Measurements from ENCODE around the gene C1orf74. TPM values are rescaled to one million over a fixed set of nuclear protein-coding genes. Genes with fewer than 3 reads are reported as not detected.

Gene C1orf74
- total and polyA plus RNA-seq, 4 donors = 0.82 to 1.8 (median 1.1) TPM

DNA sequence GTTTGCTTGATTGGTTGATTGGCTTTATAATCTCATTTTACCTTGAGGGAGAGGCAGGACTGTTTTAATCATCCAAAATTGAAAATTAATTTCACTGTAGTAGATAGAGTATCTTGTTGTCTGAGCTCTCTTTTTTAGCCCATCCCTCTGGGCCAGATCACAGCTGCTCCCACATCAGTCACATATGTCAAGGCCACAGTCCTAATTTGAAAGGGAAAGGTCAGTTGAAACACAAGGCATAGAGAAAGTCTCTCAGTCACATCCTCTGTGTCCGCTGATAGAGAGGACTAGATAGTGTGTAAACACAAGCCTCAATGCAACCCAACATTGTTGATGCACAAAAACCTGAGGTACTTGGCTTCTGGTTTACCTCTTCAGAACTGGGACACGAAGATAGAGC lies 6.8 kb downstream of the C1orf74 start:
- H3K27me3 ChIP-seq (ENCODE audit: control insufficient read depth in 4 of 4, insufficient read depth in 4 of 4, low read length in 3 of 4) = no peaks in the 10 kb centered on the region
- H3K9me3 ChIP-seq (ENCODE audit: control insufficient read depth in 4 of 4, low read length in 3 of 4) = no peaks in the 10 kb centered on the region
- 95% methylated on average over 2 of the region's 2 CpGs for WGBS
- H3K4me1 ChIP-seq (ENCODE audit: control insufficient read depth in 4 of 4, insufficient read depth in 4 of 4, low read length in 3 of 4) = peaks cover 0 to 3% (median 1%) of the 10 kb centered on the region in 4 donors
- no peaks in the 10 kb centered on the region for H3K36me3 ChIP-seq (ENCODE audit: control insufficient read depth in 4 of 4, insufficient read depth in 3 of 4, low read depth in 1 of 4, low read length in 3 of 4)
- DNase-seq (ENCODE audit: low spot score) = no peak
- H3K9ac ChIP-seq (ENCODE audit: low read depth in 1 of 2, low read length in 2 of 2) = no peak overlapping the region
- no peak overlapping the region for H3K4me3 ChIP-seq (ENCODE audit: low read depth in 1 of 3, low read length in 3 of 3)
- no peak overlapping the region for H3K27ac ChIP-seq (ENCODE audit: low read depth in 1 of 2, low read length in 2 of 2)
- TF ChIP-seq HNF4A (conservative IDR thresholded peaks at IDR 0.05) (no peak), GABPA (IDR thresholded peaks at IDR 0.05 in 1 of 2, conservative IDR thresholded peaks at IDR 0.05 in 1 of 2) (no peak)
- TF ChIP-seq, protein P1, sequence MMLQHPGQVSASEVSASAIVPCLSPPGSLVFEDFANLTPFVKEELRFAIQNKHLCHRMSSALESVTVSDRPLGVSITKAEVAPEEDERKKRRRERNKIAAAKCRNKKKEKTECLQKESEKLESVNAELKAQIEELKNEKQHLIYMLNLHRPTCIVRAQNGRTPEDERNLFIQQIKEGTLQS (IDR thresholded peaks at IDR 0.05) = no peak

DNA sequence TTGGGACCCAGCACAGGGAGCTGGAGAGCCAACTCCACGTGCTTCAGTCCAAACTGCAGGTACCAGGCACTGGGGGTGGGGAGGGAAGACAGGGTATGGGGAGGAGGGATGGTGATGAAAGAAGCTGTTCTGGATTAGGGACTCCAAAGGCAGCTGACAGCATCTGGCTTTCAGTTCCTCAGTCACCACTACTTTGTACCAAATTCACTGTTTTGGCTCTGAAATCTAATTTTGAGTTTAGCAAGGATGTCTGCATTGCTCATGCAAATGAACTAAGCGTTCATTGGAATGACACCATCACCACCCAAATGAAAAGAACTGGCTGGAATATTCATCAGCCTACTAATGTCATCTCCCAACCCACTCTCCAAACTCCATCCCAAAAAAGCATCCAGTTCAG lies 8.7 kb downstream of the C1orf74 start:
- H3K27me3 ChIP-seq (ENCODE audit: control insufficient read depth in 4 of 4, insufficient read depth in 4 of 4, low read length in 3 of 4) = no peaks in the 10 kb centered on the region
- H3K36me3 ChIP-seq (ENCODE audit: control insufficient read depth in 4 of 4, insufficient read depth in 3 of 4, low read depth in 1 of 4, low read length in 3 of 4) = no peaks in the 10 kb centered on the region
- no peak overlapping the region for H3K9ac ChIP-seq (ENCODE audit: low read depth in 1 of 2, low read length in 2 of 2)
- no peak for TF ChIP-seq FOXA2 (IDR thresholded peaks at IDR 0.05)
- TF ChIP-seq, protein P1 (IDR thresholded peaks at IDR 0.05) = no peak
- no peak for TF ChIP-seq RAD21 (IDR thresholded peaks at IDR 0.05)
- TF ChIP-seq, protein P2, sequence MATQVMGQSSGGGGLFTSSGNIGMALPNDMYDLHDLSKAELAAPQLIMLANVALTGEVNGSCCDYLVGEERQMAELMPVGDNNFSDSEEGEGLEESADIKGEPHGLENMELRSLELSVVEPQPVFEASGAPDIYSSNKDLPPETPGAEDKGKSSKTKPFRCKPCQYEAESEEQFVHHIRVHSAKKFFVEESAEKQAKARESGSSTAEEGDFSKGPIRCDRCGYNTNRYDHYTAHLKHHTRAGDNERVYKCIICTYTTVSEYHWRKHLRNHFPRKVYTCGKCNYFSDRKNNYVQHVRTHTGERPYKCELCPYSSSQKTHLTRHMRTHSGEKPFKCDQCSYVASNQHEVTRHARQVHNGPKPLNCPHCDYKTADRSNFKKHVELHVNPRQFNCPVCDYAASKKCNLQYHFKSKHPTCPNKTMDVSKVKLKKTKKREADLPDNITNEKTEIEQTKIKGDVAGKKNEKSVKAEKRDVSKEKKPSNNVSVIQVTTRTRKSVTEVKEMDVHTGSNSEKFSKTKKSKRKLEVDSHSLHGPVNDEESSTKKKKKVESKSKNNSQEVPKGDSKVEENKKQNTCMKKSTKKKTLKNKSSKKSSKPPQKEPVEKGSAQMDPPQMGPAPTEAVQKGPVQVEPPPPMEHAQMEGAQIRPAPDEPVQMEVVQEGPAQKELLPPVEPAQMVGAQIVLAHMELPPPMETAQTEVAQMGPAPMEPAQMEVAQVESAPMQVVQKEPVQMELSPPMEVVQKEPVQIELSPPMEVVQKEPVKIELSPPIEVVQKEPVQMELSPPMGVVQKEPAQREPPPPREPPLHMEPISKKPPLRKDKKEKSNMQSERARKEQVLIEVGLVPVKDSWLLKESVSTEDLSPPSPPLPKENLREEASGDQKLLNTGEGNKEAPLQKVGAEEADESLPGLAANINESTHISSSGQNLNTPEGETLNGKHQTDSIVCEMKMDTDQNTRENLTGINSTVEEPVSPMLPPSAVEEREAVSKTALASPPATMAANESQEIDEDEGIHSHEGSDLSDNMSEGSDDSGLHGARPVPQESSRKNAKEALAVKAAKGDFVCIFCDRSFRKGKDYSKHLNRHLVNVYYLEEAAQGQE (IDR thresholded peaks at IDR 0.05) = no peak
- TF ChIP-seq EGR1 (IDR thresholded peaks at IDR 0.05; ENCODE audit: low read depth in 2 of 2) = no peak
- TF ChIP-seq RXRA (IDR thresholded peaks at IDR 0.05) = no peak
- TF ChIP-seq YY1 (IDR thresholded peaks at IDR 0.05) = no peak
- no peak for TF ChIP-seq FOXA1 (IDR thresholded peaks at IDR 0.05)
- TF ChIP-seq, protein P3, sequence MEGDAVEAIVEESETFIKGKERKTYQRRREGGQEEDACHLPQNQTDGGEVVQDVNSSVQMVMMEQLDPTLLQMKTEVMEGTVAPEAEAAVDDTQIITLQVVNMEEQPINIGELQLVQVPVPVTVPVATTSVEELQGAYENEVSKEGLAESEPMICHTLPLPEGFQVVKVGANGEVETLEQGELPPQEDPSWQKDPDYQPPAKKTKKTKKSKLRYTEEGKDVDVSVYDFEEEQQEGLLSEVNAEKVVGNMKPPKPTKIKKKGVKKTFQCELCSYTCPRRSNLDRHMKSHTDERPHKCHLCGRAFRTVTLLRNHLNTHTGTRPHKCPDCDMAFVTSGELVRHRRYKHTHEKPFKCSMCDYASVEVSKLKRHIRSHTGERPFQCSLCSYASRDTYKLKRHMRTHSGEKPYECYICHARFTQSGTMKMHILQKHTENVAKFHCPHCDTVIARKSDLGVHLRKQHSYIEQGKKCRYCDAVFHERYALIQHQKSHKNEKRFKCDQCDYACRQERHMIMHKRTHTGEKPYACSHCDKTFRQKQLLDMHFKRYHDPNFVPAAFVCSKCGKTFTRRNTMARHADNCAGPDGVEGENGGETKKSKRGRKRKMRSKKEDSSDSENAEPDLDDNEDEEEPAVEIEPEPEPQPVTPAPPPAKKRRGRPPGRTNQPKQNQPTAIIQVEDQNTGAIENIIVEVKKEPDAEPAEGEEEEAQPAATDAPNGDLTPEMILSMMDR (IDR thresholded peaks at IDR 0.05; ENCODE audit: low read depth, low read length, missing input control) = no peak
- TF ChIP-seq, protein P4, sequence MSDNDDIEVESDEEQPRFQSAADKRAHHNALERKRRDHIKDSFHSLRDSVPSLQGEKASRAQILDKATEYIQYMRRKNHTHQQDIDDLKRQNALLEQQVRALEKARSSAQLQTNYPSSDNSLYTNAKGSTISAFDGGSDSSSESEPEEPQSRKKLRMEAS (IDR thresholded peaks at IDR 0.05) = no peak
- TF ChIP-seq GABPA (IDR thresholded peaks at IDR 0.05 in 1 of 2, conservative IDR thresholded peaks at IDR 0.05 in 1 of 2) = no peak
- DNase-seq (ENCODE audit: low spot score) = no peak
- H3K9me3 ChIP-seq (ENCODE audit: control insufficient read depth in 4 of 4, low read length in 3 of 4) = no peaks in the 10 kb centered on the region
- H3K4me3 ChIP-seq (ENCODE audit: low read depth in 1 of 3, low read length in 3 of 3) = no peak overlapping the region
- H3K27ac ChIP-seq (ENCODE audit: low read depth in 1 of 2, low read length in 2 of 2) = no peak overlapping the region
- WGBS = 81% methylated on average over 2 of the region's 2 CpGs
- H3K4me1 ChIP-seq (ENCODE audit: control insufficient read depth in 4 of 4, insufficient read depth in 4 of 4, low read length in 3 of 4) = peaks cover 0 to 3% (median 1%) of the 10 kb centered on the region in 4 donors
